Measurements from ENCODE around the gene FBXL17.

GRCh38 chr5:108001222-108001621, 380.7 kb downstream of the FBXL17 start:
- TF ChIP-seq CTCF (IDR thresholded peaks at IDR 0.05; ENCODE audit: insufficient read depth, low read depth, low read length) = no peak
- no peak for TF ChIP-seq EZH2 (IDR thresholded peaks at IDR 0.05; ENCODE audit: insufficient read depth, low read length)
